ENCODE measurements around the gene PINLYP. TPM values are rescaled to one million over a fixed set of nuclear protein-coding genes. Genes with fewer than 3 reads are reported as not detected.
"Not testable (repeated sequence)": the region's sequence is repeated elsewhere in the genome, so short reads cannot be mapped to it uniquely, and the experiment has no call there.

Gene PINLYP
- polyA plus RNA-seq, 1 donor (not counting 4 experiments of a cell fraction or from before 2014, with no cell fraction given) = 16.0 TPM

DNA sequence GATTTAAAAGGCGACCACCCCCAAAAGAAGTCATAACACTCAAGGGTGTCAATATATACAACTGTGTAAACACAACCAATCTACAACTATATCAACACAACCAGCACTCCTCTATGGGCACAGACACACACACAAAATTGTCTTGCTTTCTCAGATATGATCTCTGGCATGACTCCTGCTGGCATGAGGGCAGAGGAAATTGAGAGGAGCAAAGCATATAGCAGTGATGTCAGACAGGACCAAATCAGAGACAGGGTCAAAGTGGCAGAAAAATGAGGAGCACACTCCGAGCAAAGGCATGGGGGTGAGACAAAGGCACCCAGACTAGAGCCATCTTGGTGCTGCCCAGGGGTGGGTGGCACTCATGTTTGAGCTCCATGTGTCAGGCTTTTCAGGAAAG is 10.7 kb downstream of the PINLYP start:
- Histone ChIP-seq H3K9ac (ENCODE audit: control insufficient read depth, extremely low read depth, insufficient read depth, low read length) (no peak overlapping the region), H3K36me3 (ENCODE audit: control insufficient read depth in 2 of 2, extremely low read depth in 1 of 2, insufficient read depth in 2 of 2, low read length in 2 of 2) (peaks cover 9 to 11% of the 10 kb centered on the region in 2 experiments), H2AFZ (ENCODE audit: control insufficient read depth, low read length) (no peak overlapping the region), H3K4me1 (ENCODE audit: control insufficient read depth, extremely low read depth, insufficient read depth, low read length) (no peaks in the 10 kb centered on the region), H3K4me2 (ENCODE audit: control insufficient read depth, extremely low read depth, insufficient read depth, low read depth, low read length) (no peak overlapping the region), H3K9me3 (ENCODE audit: control insufficient read depth, low read depth, low read length) (no peaks in the 10 kb centered on the region), H3K9me1 (ENCODE audit: control insufficient read depth, extremely low read depth, insufficient read depth, low read length) (no peaks in the 10 kb centered on the region), H3K79me2 (ENCODE audit: control insufficient read depth, insufficient read depth, low read length) (peaks cover 2% of the 10 kb centered on the region), H4K20me1 (ENCODE audit: control insufficient read depth, extremely low read depth, insufficient read depth, low read length) (no peaks in the 10 kb centered on the region), H3K27ac (ENCODE audit: control insufficient read depth, insufficient read depth, low read length) (no peak overlapping the region), H3K4me3 (ENCODE audit: control insufficient read depth in 2 of 3, extremely low read depth in 1 of 3, insufficient read depth in 2 of 3, low read depth in 1 of 3, low read length in 3 of 3) (no peak overlapping the region), H3K27me3 (ENCODE audit: control insufficient read depth, extremely low read depth, insufficient read depth, low read length) (no peaks in the 10 kb centered on the region)
- DNase-seq (ENCODE audit: low read depth, low spot score) = no peak
- TF ChIP-seq, protein P1, sequence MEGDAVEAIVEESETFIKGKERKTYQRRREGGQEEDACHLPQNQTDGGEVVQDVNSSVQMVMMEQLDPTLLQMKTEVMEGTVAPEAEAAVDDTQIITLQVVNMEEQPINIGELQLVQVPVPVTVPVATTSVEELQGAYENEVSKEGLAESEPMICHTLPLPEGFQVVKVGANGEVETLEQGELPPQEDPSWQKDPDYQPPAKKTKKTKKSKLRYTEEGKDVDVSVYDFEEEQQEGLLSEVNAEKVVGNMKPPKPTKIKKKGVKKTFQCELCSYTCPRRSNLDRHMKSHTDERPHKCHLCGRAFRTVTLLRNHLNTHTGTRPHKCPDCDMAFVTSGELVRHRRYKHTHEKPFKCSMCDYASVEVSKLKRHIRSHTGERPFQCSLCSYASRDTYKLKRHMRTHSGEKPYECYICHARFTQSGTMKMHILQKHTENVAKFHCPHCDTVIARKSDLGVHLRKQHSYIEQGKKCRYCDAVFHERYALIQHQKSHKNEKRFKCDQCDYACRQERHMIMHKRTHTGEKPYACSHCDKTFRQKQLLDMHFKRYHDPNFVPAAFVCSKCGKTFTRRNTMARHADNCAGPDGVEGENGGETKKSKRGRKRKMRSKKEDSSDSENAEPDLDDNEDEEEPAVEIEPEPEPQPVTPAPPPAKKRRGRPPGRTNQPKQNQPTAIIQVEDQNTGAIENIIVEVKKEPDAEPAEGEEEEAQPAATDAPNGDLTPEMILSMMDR (optimal IDR thresholded peaks at IDR 0.05 in 1 of 3, IDR thresholded peaks at IDR 0.05 in 1 of 3, conservative IDR thresholded peaks at IDR 0.05 in 1 of 3; ENCODE audit: extremely low read depth in 1 of 3, insufficient read depth in 2 of 3, low read length in 3 of 3) = no peak
- no peak for TF ChIP-seq EZH2 (IDR thresholded peaks at IDR 0.05; ENCODE audit: low read length)
- FAIRE-seq = no peak
- dilution Hi-C loops (cut with MboI; ENCODE audit: extremely low pct_ligation_motif_present, low sequenced_read_pairs) = no loop called here

GRCh38 chr19:43587029-43587428 is 11.4 kb downstream of the PINLYP start:
- H2AFZ ChIP-seq (ENCODE audit: control insufficient read depth, low read length); H3K79me2 ChIP-seq (ENCODE audit: control insufficient read depth, insufficient read depth, low read length); H3K27ac ChIP-seq (ENCODE audit: control insufficient read depth, insufficient read depth, low read length); dilution Hi-C loops (cut with MboI; ENCODE audit: extremely low pct_ligation_motif_present, low sequenced_read_pairs); DNase-seq (ENCODE audit: low read depth, low spot score); H3K9me1 ChIP-seq (ENCODE audit: control insufficient read depth, extremely low read depth, insufficient read depth, low read length); H3K4me3 ChIP-seq (ENCODE audit: control insufficient read depth in 2 of 3, extremely low read depth in 1 of 3, insufficient read depth in 2 of 3, low read depth in 1 of 3, low read length in 3 of 3); H3K9me3 ChIP-seq (ENCODE audit: control insufficient read depth, low read depth, low read length); H4K20me1 ChIP-seq (ENCODE audit: control insufficient read depth, extremely low read depth, insufficient read depth, low read length); H3K4me2 ChIP-seq (ENCODE audit: control insufficient read depth, extremely low read depth, insufficient read depth, low read depth, low read length); H3K9ac ChIP-seq (ENCODE audit: control insufficient read depth, extremely low read depth, insufficient read depth, low read length); H3K4me1 ChIP-seq (ENCODE audit: control insufficient read depth, extremely low read depth, insufficient read depth, low read length); H3K27me3 ChIP-seq (ENCODE audit: control insufficient read depth, extremely low read depth, insufficient read depth, low read length); FAIRE-seq: not testable (repeated sequence)
- H3K36me3 ChIP-seq (ENCODE audit: control insufficient read depth in 2 of 2, extremely low read depth in 1 of 2, insufficient read depth in 2 of 2, low read length in 2 of 2) = peaks cover 12 to 13% of the 10 kb centered on the region in 2 experiments

- H3K27me3 ChIP-seq (ENCODE audit: control insufficient read depth, extremely low read depth, insufficient read depth, low read length) = no peaks in the 10 kb centered on the region
- TF ChIP-seq, protein P1 (optimal IDR thresholded peaks at IDR 0.05 in 1 of 3, IDR thresholded peaks at IDR 0.05 in 1 of 3, conservative IDR thresholded peaks at IDR 0.05 in 1 of 3; ENCODE audit: extremely low read depth in 1 of 3, insufficient read depth in 2 of 3, low read length in 3 of 3) = no peak
- no peak for TF ChIP-seq EZH2 (IDR thresholded peaks at IDR 0.05; ENCODE audit: low read length)
- dilution Hi-C loops (cut with MboI; ENCODE audit: extremely low pct_ligation_motif_present, low sequenced_read_pairs) = no loop called here
- H3K4me1 ChIP-seq (ENCODE audit: control insufficient read depth, extremely low read depth, insufficient read depth, low read length) = peaks cover 6% of the 10 kb centered on the region
- H3K9me1 ChIP-seq (ENCODE audit: control insufficient read depth, extremely low read depth, insufficient read depth, low read length) = no peaks in the 10 kb centered on the region
- no peaks in the 10 kb centered on the region for H3K9me3 ChIP-seq (ENCODE audit: control insufficient read depth, low read depth, low read length)
- no peak overlapping the region for H2AFZ ChIP-seq (ENCODE audit: control insufficient read depth, low read length)
- no peak overlapping the region for H3K4me3 ChIP-seq (ENCODE audit: control insufficient read depth in 2 of 3, extremely low read depth in 1 of 3, insufficient read depth in 2 of 3, low read depth in 1 of 3, low read length in 3 of 3)
- H3K9ac ChIP-seq (ENCODE audit: control insufficient read depth, extremely low read depth, insufficient read depth, low read length) = no peak overlapping the region
- no peak for DNase-seq (ENCODE audit: low read depth, low spot score)
- peaks cover 18 to 32% of the 10 kb centered on the region in 2 experiments for H3K36me3 ChIP-seq (ENCODE audit: control insufficient read depth in 2 of 2, extremely low read depth in 1 of 2, insufficient read depth in 2 of 2, low read length in 2 of 2)
- H3K79me2 ChIP-seq (ENCODE audit: control insufficient read depth, insufficient read depth, low read length) = peaks cover 27% of the 10 kb centered on the region
- peaks cover 5% of the 10 kb centered on the region for H4K20me1 ChIP-seq (ENCODE audit: control insufficient read depth, extremely low read depth, insufficient read depth, low read length)
- no peak overlapping the region for H3K4me2 ChIP-seq (ENCODE audit: control insufficient read depth, extremely low read depth, insufficient read depth, low read depth, low read length)
- FAIRE-seq = no peak
- no peak overlapping the region for H3K27ac ChIP-seq (ENCODE audit: control insufficient read depth, insufficient read depth, low read length)
These were observed 13.7 kb downstream of the PINLYP start for GRCh38 chr19:43589277-43589676.

Measured in keratinocyte (primary cell).